HUES48 (cell line): ENCODE measurements around the gene BIRC7.
"Not testable (repeated sequence)": the region's sequence is repeated elsewhere in the genome, so short reads cannot be mapped to it uniquely, and the experiment has no call there.

Experiments
- H3K27ac ChIP-seq: one replicate; pipeline ENCODE4 v1.7.0; 2013; ENCODE audit warnings: low read depth, low read length, inconsistent platforms
- H3K27me3 ChIP-seq: 2 replicates; pipeline ENCODE4 v1.6.1; 2013; ENCODE audit warnings: mild to moderate bottlenecking, low read length; ENCODE audit not compliant: control insufficient read depth, insufficient read depth
- H3K36me3 ChIP-seq: 2 replicates; pipeline ENCODE4 v1.6.1; 2013; ENCODE audit warnings: low read length; ENCODE audit not compliant: control insufficient read depth, insufficient read depth
- H3K4me1 ChIP-seq: 2 replicates; pipeline ENCODE4 v1.6.1; 2013; ENCODE audit warnings: mild to moderate bottlenecking, low read length; ENCODE audit not compliant: control insufficient read depth, insufficient read depth
- H3K4me3 ChIP-seq: 2 replicates; pipeline ENCODE4 v1.5.1; 2013; ENCODE audit warnings: mild to moderate bottlenecking, low read depth, low read length
- H3K9ac ChIP-seq: 2 replicates; pipeline ENCODE4 v1.6.1; 2013; ENCODE audit warnings: mild to moderate bottlenecking, low read depth, low read length, moderate library complexity
- H3K9me3 ChIP-seq: 2 replicates; pipeline ENCODE4 v1.6.1; 2013; ENCODE audit warnings: low read length; ENCODE audit not compliant: control insufficient read depth, insufficient read depth

The BIRC7 gene

GRCh38 chr20:63219447-63219821, 16.3 kb upstream of the BIRC7 start:
- Histone ChIP-seq H3K36me3 (peaks cover 6% of the 10 kb centered on the region), H3K9me3 (no peaks in the 10 kb centered on the region), H3K27ac (no peak overlapping the region), H3K4me1 (peaks cover 13% of the 10 kb centered on the region), H3K27me3 (no peaks in the 10 kb centered on the region), H3K9ac (no peak overlapping the region), H3K4me3 (no peak overlapping the region)

GRCh38 chr20:63219866-63220521, 15.7 kb upstream of the BIRC7 start:
- H3K36me3 ChIP-seq, result 0 out of 2 replicates have a peak, but pooled peaks cover under 1% of the 10 kb centered on the region
- H3K9ac ChIP-seq, result no peak overlapping the region
- H3K27ac ChIP-seq, result no peak overlapping the region
- no peak overlapping the region for H3K4me3 ChIP-seq
- H3K4me1 ChIP-seq, result peaks cover 7% of the 10 kb centered on the region
- H3K27me3 ChIP-seq, result no peaks in the 10 kb centered on the region
- H3K9me3 ChIP-seq, result no peaks in the 10 kb centered on the region

- no peak overlapping the region for H3K27ac ChIP-seq
- H3K9me3 ChIP-seq, result no peaks in the 10 kb centered on the region
- no peaks in the 10 kb centered on the region for H3K36me3 ChIP-seq
- no peak overlapping the region for H3K9ac ChIP-seq
- H3K4me1 ChIP-seq, result peaks cover 7% of the 10 kb centered on the region
- no peaks in the 10 kb centered on the region for H3K27me3 ChIP-seq
- no peak overlapping the region for H3K4me3 ChIP-seq
These were observed 14.9 kb upstream of the BIRC7 start for GRCh38 chr20:63220696-63221399.

GRCh38 chr20:63221400-63222053, 14.2 kb upstream of the BIRC7 start:
- H3K4me3 ChIP-seq, H3K27me3 ChIP-seq, H3K4me1 ChIP-seq, H3K36me3 ChIP-seq, H3K9ac ChIP-seq, H3K27ac ChIP-seq, H3K9me3 ChIP-seq: not testable (repeated sequence)

- Histone ChIP-seq H3K27ac (no peak overlapping the region), H3K4me3 (no peak overlapping the region), H3K27me3 (no peaks in the 10 kb centered on the region), H3K36me3 (no peaks in the 10 kb centered on the region), H3K9ac (no peak overlapping the region), H3K4me1 (0 out of 2 replicates have a peak, but pooled peaks cover 6% of the 10 kb centered on the region), H3K9me3 (no peaks in the 10 kb centered on the region)
These were observed 13.2 kb upstream of the BIRC7 start for GRCh38 chr20:63222541-63222940.

GRCh38 chr20:63223121-63223825, 12.4 kb upstream of the BIRC7 start:
- H3K36me3 ChIP-seq, result no peaks in the 10 kb centered on the region
- peaks cover 6% of the 10 kb centered on the region; the same call in 1 of the 2 replicates for H3K4me1 ChIP-seq
- H3K9ac ChIP-seq, result no peak overlapping the region
- no peak overlapping the region for H3K27ac ChIP-seq
- no peaks in the 10 kb centered on the region for H3K27me3 ChIP-seq
- H3K9me3 ChIP-seq, result no peaks in the 10 kb centered on the region
- H3K4me3 ChIP-seq, result no peak overlapping the region

GRCh38 chr20:63223826-63224207, 11.9 kb upstream of the BIRC7 start:
- no peak overlapping the region for H3K4me3 ChIP-seq
- no peaks in the 10 kb centered on the region for H3K27me3 ChIP-seq
- H3K9ac ChIP-seq, result no peak overlapping the region
- no peaks in the 10 kb centered on the region for H3K9me3 ChIP-seq
- H3K27ac ChIP-seq, result no peak overlapping the region
- no peaks in the 10 kb centered on the region for H3K36me3 ChIP-seq
- peaks cover 9% of the 10 kb centered on the region; the same call in 1 of the 2 replicates for H3K4me1 ChIP-seq

- peaks cover 16% of the 10 kb centered on the region for H3K4me1 ChIP-seq
- H3K27ac ChIP-seq, result no peak overlapping the region
- no peaks in the 10 kb centered on the region for H3K9me3 ChIP-seq
- no peak overlapping the region for H3K9ac ChIP-seq
- H3K4me3 ChIP-seq, result no peak overlapping the region
- no peaks in the 10 kb centered on the region for H3K36me3 ChIP-seq
- H3K27me3 ChIP-seq, result peaks cover 2% of the 10 kb centered on the region; the same call in 1 of the 2 replicates
These were observed 11.2 kb upstream of the BIRC7 start for GRCh38 chr20:63224412-63225081.

- H3K9ac ChIP-seq, result no peak overlapping the region
- H3K27me3 ChIP-seq, result peaks cover 2% of the 10 kb centered on the region; the same call in 1 of the 2 replicates
- no peak overlapping the region for H3K27ac ChIP-seq
- no peaks in the 10 kb centered on the region for H3K36me3 ChIP-seq
- H3K4me3 ChIP-seq, result no peak overlapping the region
- peaks cover 21% of the 10 kb centered on the region for H3K4me1 ChIP-seq
- H3K9me3 ChIP-seq, result no peaks in the 10 kb centered on the region
These were observed 10.6 kb upstream of the BIRC7 start for GRCh38 chr20:63225082-63225454.

GRCh38 chr20:63226042-63226943, 9.4 kb upstream of the BIRC7 start:
- Histone ChIP-seq H3K4me3 (no peak overlapping the region), H3K9me3 (no peaks in the 10 kb centered on the region), H3K27me3 (peaks cover 2% of the 10 kb centered on the region), H3K4me1 (peaks cover 28% of the 10 kb centered on the region), H3K36me3 (no peaks in the 10 kb centered on the region), H3K9ac (no peak overlapping the region), H3K27ac (no peak overlapping the region)
